H1 (cell line): Measurements from ENCODE around the gene PPP4R4. TPM values are rescaled to one million over a fixed set of nuclear protein-coding genes. Genes with fewer than 3 reads are reported as not detected.

Experiments
- CTCF ChIA-PET: fragments of 300-600 bp; sonication (Branson Sonifier 250); formaldehyde crosslinking; loops from one replicate; lab custom pipeline; 2021; ENCODE audit not compliant: partially characterized antibody; lab: Charles Lee
- POLR2A ChIA-PET: fragments of 300-600 bp; sonication (Branson Sonifier 250); formaldehyde crosslinking; loops from one replicate; lab custom pipeline; 2021; ENCODE audit warnings: inconsistent platforms; ENCODE audit not compliant: partially characterized antibody; lab: Charles Lee
- DNase-seq, 2 experiments: peaks; one replicate each; pipeline versions ENCODE4 v3.0.0 to v3.0.0-alpha.2; 2010 to 2022; ENCODE audit warnings: low spot score in 2 of 2, low read depth in 1 of 2, mixed read lengths in 1 of 2
- FAIRE-seq: peaks from 2 replicates; lab custom pipeline; 2011; peaks lifted over from hg19 to GRCh38; lab: Jason Lieb, UNC
- H2AFZ ChIP-seq: 2 replicates; pipeline ENCODE4 v1.8.1; 2012; ENCODE audit warnings: low read length, inconsistent platforms
- H2AK5ac ChIP-seq: 2 replicates; pipeline ENCODE4 v1.6.1; 2013; ENCODE audit warnings: low read depth, low read length
- H2BK120ac ChIP-seq: replicated peaks from 2 replicates; pipeline ENCODE3; 2013; ENCODE audit warnings: low read depth, low read length, inconsistent platforms
- H2BK12ac ChIP-seq: 2 replicates; pipeline ENCODE4 v1.6.1; 2013; ENCODE audit warnings: low read depth, low read length
- H2BK15ac ChIP-seq: 2 replicates; pipeline ENCODE4 v1.6.1; 2013; ENCODE audit warnings: low read length
- H2BK20ac ChIP-seq: 2 replicates; pipeline ENCODE4 v1.6.1; 2013; ENCODE audit warnings: low read length
- H2BK5ac ChIP-seq: 2 replicates; pipeline ENCODE4 v1.6.1; 2013; ENCODE audit warnings: low read depth, low read length
- H3K14ac ChIP-seq: 2 replicates; pipeline ENCODE4 v1.6.1; 2013; ENCODE audit warnings: inconsistent platforms; ENCODE audit not compliant: insufficient read length
- H3K18ac ChIP-seq: 2 replicates; pipeline ENCODE4 v1.6.1; 2013; ENCODE audit warnings: low read length; ENCODE audit errors: extremely low read depth
- H3K23ac ChIP-seq: 2 replicates; pipeline ENCODE4 v1.6.1; 2013; ENCODE audit warnings: inconsistent platforms; ENCODE audit not compliant: insufficient read length
- H3K23me2 ChIP-seq: 2 replicates; pipeline ENCODE4 v1.6.1; 2013; ENCODE audit warnings: low read depth, low read length
- H3K27ac ChIP-seq: 2 replicates; pipeline ENCODE4 v1.6.1; 2011; ENCODE audit warnings: low read depth, low read length, inconsistent platforms
- H3K27me3 ChIP-seq, 4 experiments: replicated peaks in 1 of 4; 1 replicate in 1 of 4; 2 replicates in 3 of 4; pipeline versions ENCODE4 v1.6.1 to v1.8.1; 2011 to 2013; ENCODE audit warnings: low read length in 3 of 4, mild to moderate bottlenecking in 3 of 4, inconsistent platforms in 2 of 4, mixed read lengths in 2 of 4, moderate library complexity in 1 of 4; ENCODE audit not compliant: control insufficient read depth in 3 of 4, insufficient read depth in 3 of 4; ENCODE audit errors: extremely low read depth in 1 of 4
- H3K36me3 ChIP-seq, 4 experiments: 2 replicates each; pipeline versions ENCODE4 v1.6.1 to v1.8.1; 2011 to 2013; ENCODE audit warnings: mild to moderate bottlenecking in 4 of 4, low read length in 3 of 4, moderate library complexity in 2 of 4, control low read depth in 1 of 4, inconsistent platforms in 1 of 4; ENCODE audit not compliant: insufficient read depth in 4 of 4, control insufficient read depth in 2 of 4
- H3K4ac ChIP-seq: replicated peaks from 2 replicates; pipeline ENCODE3; 2013; ENCODE audit warnings: low read length, low read depth, mixed read lengths, inconsistent platforms; ENCODE audit not compliant: insufficient read length
- H3K4me1 ChIP-seq, 4 experiments: replicated peaks in 1 of 4; 1 replicate in 1 of 4; 2 replicates in 3 of 4; pipeline versions ENCODE4 v1.6.1 to v1.8.1; 2011 to 2013; ENCODE audit warnings: low read length in 3 of 4, inconsistent platforms in 2 of 4, mixed read lengths in 1 of 4; ENCODE audit not compliant: insufficient read depth in 4 of 4, control insufficient read depth in 3 of 4
- H3K4me2 ChIP-seq, 2 experiments: 2 replicates each; pipeline versions ENCODE4 v1.6.1 to v1.8.1; 2011 to 2013; ENCODE audit warnings: low read depth in 2 of 2, low read length in 2 of 2, control low read depth in 1 of 2, inconsistent platforms in 1 of 2, mild to moderate bottlenecking in 1 of 2; ENCODE audit not compliant: insufficient read depth in 1 of 2
- H3K4me3 ChIP-seq, 4 experiments: fragments of 200-600, 300-600 bp in 1 of 4; sonication (generic), shearing (Covaris generic), sonication (Bioruptor Twin) in 1 of 4; 2 replicates each; pipeline versions ENCODE4 v1.5.1 to v1.8.1; 2011 to 2016; ENCODE audit warnings: low read length in 4 of 4, low read depth in 3 of 4, control low read depth in 2 of 4, inconsistent platforms in 2 of 4, mild to moderate bottlenecking in 2 of 4, mixed read lengths in 1 of 4, moderate library complexity in 1 of 4; ENCODE audit not compliant: insufficient read depth in 2 of 4; ENCODE audit errors: extremely low read depth in 1 of 4
- H3K56ac ChIP-seq: replicated peaks from 2 replicates; pipeline ENCODE3; 2013; ENCODE audit warnings: low read depth, mild to moderate bottlenecking, mixed read lengths, low read length, inconsistent platforms; ENCODE audit not compliant: insufficient read length
- H3K79me1 ChIP-seq: 2 replicates; pipeline ENCODE4 v1.6.1; 2013; ENCODE audit warnings: low read depth, low read length, control low read depth
- H3K79me2 ChIP-seq, 2 experiments: 2 replicates each; pipeline versions ENCODE4 v1.6.1 to v1.8.1; 2012 to 2013; ENCODE audit warnings: low read length in 2 of 2, mild to moderate bottlenecking in 2 of 2, inconsistent platforms in 1 of 2; ENCODE audit not compliant: insufficient read depth in 2 of 2, control insufficient read depth in 1 of 2
- H3K9ac ChIP-seq, 4 experiments: replicated peaks in 1 of 4; 1 replicate in 1 of 4; 2 replicates in 3 of 4; pipeline versions ENCODE4 v1.6.1 to v1.8.1; 2011 to 2013; ENCODE audit warnings: low read depth in 3 of 4, low read length in 3 of 4, control low read depth in 2 of 4, mild to moderate bottlenecking in 2 of 4, moderate library complexity in 2 of 4, inconsistent platforms in 1 of 4; ENCODE audit errors: extremely low read depth in 1 of 4
- H3K9me3 ChIP-seq, 2 experiments: 2 replicates each; pipeline versions ENCODE4 v1.6.1 to v1.8.1; 2012 to 2013; ENCODE audit warnings: mild to moderate bottlenecking in 2 of 2, moderate library complexity in 2 of 2, control low read depth in 1 of 2, inconsistent platforms in 1 of 2, low read depth in 1 of 2, low read length in 1 of 2, mixed read lengths in 1 of 2; ENCODE audit not compliant: insufficient read depth in 2 of 2
- H4K20me1 ChIP-seq, 2 experiments: replicated peaks in 1 of 2; 2 replicates each; pipeline versions ENCODE3 to v1.8.1; 2011 to 2013; ENCODE audit warnings: inconsistent platforms in 2 of 2, low read length in 2 of 2, mild to moderate bottlenecking in 1 of 2; ENCODE audit not compliant: insufficient read depth in 2 of 2, control insufficient read depth in 1 of 2
- H4K5ac ChIP-seq: 2 replicates; pipeline ENCODE4 v1.6.1; 2013; ENCODE audit warnings: low read length, low read depth, mixed read lengths, inconsistent platforms; ENCODE audit not compliant: insufficient read length
- H4K8ac ChIP-seq: 2 replicates; pipeline ENCODE4 v1.8.0; 2013; ENCODE audit warnings: mild to moderate bottlenecking, moderate library complexity, low read length, inconsistent platforms; ENCODE audit not compliant: insufficient read depth; ENCODE audit errors: extremely low read depth
- H4K91ac ChIP-seq: replicated peaks from 2 replicates; pipeline ENCODE3; 2013; ENCODE audit warnings: low read length, mixed read lengths, inconsistent platforms; ENCODE audit not compliant: insufficient read length
- BACH1 ChIP-seq: IDR thresholded peaks from 2 replicates; pipeline ENCODE4 v1.6.1; 2012; ENCODE audit warnings: low read length, improper control_type of control experiment
- BCL11A ChIP-seq, 2 experiments: IDR thresholded peaks; one replicate each; pipeline ENCODE4 v1.6.1; 2011; ENCODE audit warnings: low read depth in 2 of 2, low read length in 2 of 2, mild to moderate bottlenecking in 2 of 2
- CBX5 ChIP-seq: fragments of 300-800, 300-1000 bp; sonication (generic); IDR thresholded peaks from 2 replicates; pipeline ENCODE4 v1.7.1; 2016; ENCODE audit warnings: antibody characterized with exemption, low read length, low read depth
- E2F6 ChIP-seq: IDR thresholded peaks from 2 replicates; pipeline ENCODE4 v1.6.1; 2012; ENCODE audit warnings: inconsistent platforms
- HDAC2 ChIP-seq, 2 experiments: fragments of 300-600 bp in 1 of 2; sonication (generic) in 1 of 2; IDR thresholded peaks; 2 replicates each; pipeline ENCODE4 v1.6.1; 2011 to 2012; ENCODE audit warnings: low read depth in 2 of 2, low read length in 2 of 2, mild to moderate bottlenecking in 2 of 2, moderate library complexity in 2 of 2, borderline replicate concordance in 1 of 2, inconsistent platforms in 1 of 2
- POLR2A ChIP-seq, 2 experiments: IDR thresholded peaks; 1 replicate in 1 of 2; 2 replicates in 1 of 2; pipeline ENCODE4 v1.6.1; 2011; ENCODE audit warnings: low read depth in 2 of 2, low read length in 2 of 2, mild to moderate bottlenecking in 2 of 2; ENCODE audit errors: control extremely low read depth in 1 of 2
- RNF2 ChIP-seq: fragments of 200-900, 300-1000 bp; sonication (generic); IDR thresholded peaks from 2 replicates; pipeline ENCODE4 v1.7.1; 2016; ENCODE audit warnings: borderline replicate concordance, low read depth, mild to moderate bottlenecking, antibody characterized with exemption, low read length; ENCODE audit not compliant: poor library complexity, severe bottlenecking; ENCODE audit errors: missing control alignments
- SIRT6 ChIP-seq: IDR thresholded peaks from one replicate; pipeline ENCODE4 v1.7.1; 2012; ENCODE audit warnings: low read length, inconsistent platforms
- TAF7 ChIP-seq: optimal IDR thresholded peaks from 2 replicates; pipeline ENCODE3; 2011; ENCODE audit warnings: low read depth, mild to moderate bottlenecking, inconsistent platforms, low read length, moderate library complexity, borderline replicate concordance
- TBP ChIP-seq: IDR thresholded peaks from 2 replicates; pipeline ENCODE4 v1.6.1; 2011; ENCODE audit warnings: low read depth, low read length, improper control_type of control experiment
- TEAD4 ChIP-seq: IDR thresholded peaks from 2 replicates; pipeline ENCODE4 v1.6.1; 2012; ENCODE audit warnings: low read depth, low read length, inconsistent platforms, mixed read lengths
- WGBS, 2 experiments: shearing (Covaris generic) in 1 of 2; methylation state at CpG; one replicate each; pipeline versions ENCODE4 v1.1.6 to v1.1.7; 2013 to 2015; ENCODE audit warnings: low lambda C conversion rate in 2 of 2, mixed read lengths in 2 of 2, inconsistent platforms in 1 of 2, low coverage in 1 of 2, missing lambda C conversion rate in 1 of 2; ENCODE audit not compliant: insufficient replicate concordance in 2 of 2, insufficient coverage in 1 of 2, insufficient read length in 1 of 2; ENCODE audit errors: extremely low coverage in 1 of 2, missing lambda C conversion rate in 1 of 2; 5-methylcytosine and 5-hydroxymethylcytosine counted together
- polyA plus RNA-seq, 7 experiments: library from polyadenylated mRNA; depleted of rRNA in 3 of 7; stranded (reverse) in 5 of 7; unstranded in 2 of 7; fragments of >200 nt in 5 of 7; fragments of 200-250 nt in 2 of 7; gene quantifications; 1 replicate in 5 of 7; 2 replicates in 1 of 7; 4 replicates in 1 of 7; pipeline versions ENCODE4 v1.2.1 to v1.2.3, GENCODE V29; 2011 to 2013; ENCODE audit warnings: missing spikeins in 2 of 7, mixed read lengths in 2 of 7
- total RNA-seq: library from RNA; stranded (reverse); fragmentation: NEBNext Ultra II Directional; extraction: Animal tissue kit (Norgen Biotek cat#: 25700); gene quantifications from 2 replicates; pipeline ENCODE4 v1.2.1, GENCODE V29; 2021

The PPP4R4 gene
- total and polyA plus RNA-seq, 2 of the 8 experiments (the other 6 are each of a cell fraction or from before 2014, with no cell fraction given), result 3.3 to 9.6 TPM

GRCh38 chr14:94153750-94154342, 20.3 kb upstream of the PPP4R4 start:
- FAIRE-seq, result no peak
- CTCF ChIA-PET, result interaction anchor here (0.6 to 3.1 kb wide), 6 partner anchors 11 to 1082 kb away, joined by 3 to 20 read pairs (median 4); no protein-coding TSS in a partner anchor
- WGBS, 2 experiments, result 88% methylated on average over 6 of the region's 6 CpGs; no CpG with 5 or more reads in 1 of the 2 experiments

More at GRCh38 chr14:94153750-94154342, 20.3 kb upstream of the PPP4R4 start:
- H3K4me2 ChIP-seq, result no peak overlapping the region
- H2BK20ac ChIP-seq, result no peak overlapping the region
- no peak overlapping the region for H2BK5ac ChIP-seq
- H4K20me1 ChIP-seq, result no peaks in the 10 kb centered on the region
- H3K79me1 ChIP-seq, result no peaks in the 10 kb centered on the region
- no peaks in the 10 kb centered on the region for H3K27me3 ChIP-seq
- H2BK12ac ChIP-seq, result no peak overlapping the region
- H3K9me3 ChIP-seq, result peaks cover 7 to 12% of the 10 kb centered on the region in 2 experiments; a peak in 3 of 4 replicates
- no peak overlapping the region for H2AK5ac ChIP-seq
- no peaks in the 10 kb centered on the region for H3K36me3 ChIP-seq
- H3K14ac ChIP-seq, result no peak overlapping the region
- H3K56ac ChIP-seq, result no peak overlapping the region
- no peaks in the 10 kb centered on the region for H3K79me2 ChIP-seq
- H4K91ac ChIP-seq, result no peak overlapping the region
- no peaks in the 10 kb centered on the region for H3K23me2 ChIP-seq
- no peak for DNase-seq
- no peak overlapping the region for H3K4me3 ChIP-seq
- H3K4me1 ChIP-seq, result no peaks in the 10 kb centered on the region
- no peak overlapping the region for H4K8ac ChIP-seq
- H2BK120ac ChIP-seq, result no peak overlapping the region
- no peak overlapping the region for H4K5ac ChIP-seq
- POLR2A ChIA-PET, result no interaction called here
- no peak overlapping the region for H3K23ac ChIP-seq
- no peak overlapping the region for H3K18ac ChIP-seq
- no peak overlapping the region for H3K27ac ChIP-seq
- no peak overlapping the region for H3K9ac ChIP-seq
- no peak overlapping the region for H2BK15ac ChIP-seq
- H3K4ac ChIP-seq, result no peak overlapping the region
- no peak for TF ChIP-seq HDAC2 (IDR thresholded peaks at IDR 0.05; ENCODE audit: borderline replicate concordance in 1 of 2, low read depth in 2 of 2, low read length in 2 of 2)
- no peak for TF ChIP-seq CBX5
- TF ChIP-seq RNF2, result no peak
- no peak for TF ChIP-seq TBP
- no peak for TF ChIP-seq BCL11A (IDR thresholded peaks at IDR 0.05; ENCODE audit: low read depth in 2 of 2, low read length in 2 of 2)
- no peak for TF ChIP-seq TEAD4
- no peak for TF ChIP-seq BACH1
- no peak for TF ChIP-seq SIRT6
- no peak for TF ChIP-seq POLR2A (IDR thresholded peaks at IDR 0.05; ENCODE audit: control extremely low read depth in 1 of 2, low read depth in 2 of 2, low read length in 2 of 2)
- TF ChIP-seq E2F6, result no peak
- no peak for TF ChIP-seq TAF7
- H2AFZ ChIP-seq, result no peak overlapping the region
